HG03571 (cell line): ENCODE results near the gene UXS1.

Experiments
- ATAC-seq: cut with Tn5 transposase; IDR thresholded peaks from one replicate; pipeline ENCODE4 v1.9.1; 2021; ENCODE audit not compliant: unreplicated experiment

The UXS1 gene

GRCh38 chr2:106113361-106113966 lies 80.6 kb downstream of the UXS1 start:
- no peak for ATAC-seq

GRCh38 chr2:106111882-106112571 lies 82.1 kb downstream of the UXS1 start:
- ATAC-seq, result no peak

GRCh38 chr2:106109675-106110424 lies 84.3 kb downstream of the UXS1 start:
- ATAC-seq, result no peak

- no peak for ATAC-seq
Measured at GRCh38 chr2:106108791-106109190, 85.3 kb downstream of the UXS1 start.

- no peak for ATAC-seq
Measured at GRCh38 chr2:106108351-106108750, 85.8 kb downstream of the UXS1 start.

GRCh38 chr2:106107509-106108131 lies 86.5 kb downstream of the UXS1 start:
- peak; percentile 74 for ATAC-seq

GRCh38 chr2:106106622-106107508 lies 87.2 kb downstream of the UXS1 start:
- no peak for ATAC-seq

- ATAC-seq, result no peak
Measured at GRCh38 chr2:106105151-106105922, 88.8 kb downstream of the UXS1 start.

GRCh38 chr2:106104332-106105062 lies 89.6 kb downstream of the UXS1 start:
- ATAC-seq, result no peak

GRCh38 chr2:106099691-106100090 lies 94.4 kb downstream of the UXS1 start:
- no peak for ATAC-seq

GRCh38 chr2:106098664-106099063 lies 95.4 kb downstream of the UXS1 start:
- ATAC-seq, result no peak

- ATAC-seq, result no peak
Measured at GRCh38 chr2:106098081-106098480, 96.0 kb downstream of the UXS1 start.

- no peak for ATAC-seq
Measured at GRCh38 chr2:106097038-106098000, 96.8 kb downstream of the UXS1 start.

- no peak for ATAC-seq
Measured at GRCh38 chr2:106096299-106097037, 97.6 kb downstream of the UXS1 start.

- ATAC-seq, result no peak
Measured at GRCh38 chr2:106095478-106096298, 98.4 kb downstream of the UXS1 start.

GRCh38 chr2:106094131-106094841 lies 99.8 kb downstream of the UXS1 start:
- ATAC-seq, result no peak
